Fibroblast of lung (primary cell): ENCODE measurements around the gene TBC1D23. TPM values are rescaled to one million over a fixed set of nuclear protein-coding genes. Genes with fewer than 3 reads are reported as not detected.

Experiments used
- DNase-seq, 2 donors: peaks; one replicate each; pipeline versions ENCODE4 v3.0.0 to v3.0.0-alpha.2; 2010; ENCODE audit warnings: low read depth in 2 of 2
- H2AFZ ChIP-seq: 2 replicates; pipeline ENCODE4 v1.5.1; 2012; ENCODE audit warnings: low read length, control low read depth, inconsistent platforms
- H3K27ac ChIP-seq: 2 replicates; pipeline ENCODE4 v1.5.1; 2011; ENCODE audit warnings: low read length, control low read depth; ENCODE audit not compliant: insufficient read depth
- H3K27me3 ChIP-seq: 2 replicates; pipeline ENCODE4 v1.5.1; 2011; ENCODE audit warnings: mild to moderate bottlenecking, low read length; ENCODE audit not compliant: control insufficient read depth, insufficient read depth
- H3K36me3 ChIP-seq: 2 replicates; pipeline ENCODE4 v1.5.1; 2011; ENCODE audit warnings: low read length; ENCODE audit not compliant: control insufficient read depth, insufficient read depth
- H3K4me1 ChIP-seq: 2 replicates; pipeline ENCODE4 v1.5.1; 2011; ENCODE audit warnings: low read length; ENCODE audit not compliant: control insufficient read depth, insufficient read depth; ENCODE audit errors: extremely low read depth
- H3K4me2 ChIP-seq: 2 replicates; pipeline ENCODE4 v1.5.1; 2011; ENCODE audit warnings: low read length, control low read depth; ENCODE audit not compliant: insufficient read depth; ENCODE audit errors: extremely low read depth
- H3K4me3 ChIP-seq, 4 experiments: fragments of 200-600 bp in 1 of 4; sonication (generic) in 1 of 4; replicated peaks in 1 of 4; 2 replicates each; pipeline ENCODE4 v1.5.1; 2011 to 2016; ENCODE audit warnings: low read length in 4 of 4, low read depth in 3 of 4, mild to moderate bottlenecking in 3 of 4, control low read depth in 2 of 4, inconsistent platforms in 1 of 4, mixed read lengths in 1 of 4; ENCODE audit not compliant: insufficient read depth in 1 of 4; ENCODE audit errors: control extremely low read depth in 1 of 4
- H3K79me2 ChIP-seq: 2 replicates; pipeline ENCODE4 v1.5.1; 2012; ENCODE audit warnings: mild to moderate bottlenecking, low read length, inconsistent platforms; ENCODE audit not compliant: control insufficient read depth, insufficient read depth
- H3K9ac ChIP-seq: 2 replicates; pipeline ENCODE4 v1.5.1; 2011; ENCODE audit warnings: mild to moderate bottlenecking, low read length, control low read depth; ENCODE audit not compliant: insufficient read depth
- H3K9me3 ChIP-seq: 2 replicates; pipeline ENCODE4 v1.5.1; 2012; ENCODE audit warnings: low read depth, low read length; ENCODE audit not compliant: control insufficient read depth, insufficient read depth
- H4K20me1 ChIP-seq: 2 replicates; pipeline ENCODE4 v1.5.1; 2011; ENCODE audit warnings: low read length; ENCODE audit not compliant: control insufficient read depth, insufficient read depth; ENCODE audit errors: extremely low read depth
- CTCF ChIP-seq, 2 donors: IDR thresholded peaks in 1 of 2; conservative IDR thresholded peaks in 1 of 2; 1 replicate in 1 of 2; 2 replicates in 1 of 2; pipeline ENCODE4 v1.5.1; 2011 to 2012; ENCODE audit warnings: low read length in 2 of 2, control low read depth in 1 of 2, inconsistent platforms in 1 of 2, low read depth in 1 of 2, mild to moderate bottlenecking in 1 of 2
- EZH2 ChIP-seq: IDR thresholded peaks from 2 replicates; pipeline ENCODE4 v1.5.1; 2012; ENCODE audit warnings: low read length, control low read depth, mild to moderate bottlenecking; ENCODE audit errors: missing control alignments
- polyA plus RNA-seq, 2 donors: library from polyadenylated mRNA; depleted of rRNA in 1 of 2; stranded (reverse) in 1 of 2; unstranded in 1 of 2; fragments of >200 nt; gene quantifications; 2 replicates each; pipeline ENCODE4 v1.2.1, GENCODE V29; 2011 to 2012; ENCODE audit warnings: missing spikeins in 1 of 2
- total RNA-seq: library from RNA; depleted of rRNA; stranded (reverse); fragments of >200 nt; gene quantifications from 2 replicates; pipeline ENCODE4 v1.2.1, GENCODE V29; 2014

Gene TBC1D23
- total and polyA plus RNA-seq, 2 donors (not counting 1 experiment from before 2014, with no cell fraction given), result 54.9 to 121 TPM

- no peak overlapping the region for H3K4me3 ChIP-seq
- H2AFZ ChIP-seq, result no peak overlapping the region
- DNase-seq, result no peak
- no peaks in the 10 kb centered on the region for H3K4me1 ChIP-seq
- no peaks in the 10 kb centered on the region for H4K20me1 ChIP-seq
- H3K4me2 ChIP-seq, result no peak overlapping the region
- no peak overlapping the region for H3K27ac ChIP-seq
- H3K9me3 ChIP-seq, result no peaks in the 10 kb centered on the region
- no peaks in the 10 kb centered on the region for H3K27me3 ChIP-seq
- H3K36me3 ChIP-seq, result peaks cover 8% of the 10 kb centered on the region
- H3K79me2 ChIP-seq, result no peaks in the 10 kb centered on the region
- no peak for TF ChIP-seq CTCF (conservative IDR thresholded peaks at IDR 0.05 in 1 of 2, IDR thresholded peaks at IDR 0.05 in 1 of 2; ENCODE audit: low read depth in 1 of 2, low read length in 2 of 2)
- no peak for TF ChIP-seq EZH2
- H3K9ac ChIP-seq, result no peak overlapping the region
These were observed 105.6 kb downstream of the TBC1D23 start for GRCh38 chr3:100366424-100366823.

- Histone ChIP-seq H4K20me1 (no peaks in the 10 kb centered on the region), H3K79me2 (no peaks in the 10 kb centered on the region), H3K4me2 (no peak overlapping the region), H3K9ac (no peak overlapping the region), H3K4me3 (no peak overlapping the region), H3K27me3 (no peaks in the 10 kb centered on the region), H3K27ac (no peak overlapping the region), H3K4me1 (no peaks in the 10 kb centered on the region), H3K9me3 (no peaks in the 10 kb centered on the region), H3K36me3 (peaks cover 15% of the 10 kb centered on the region), H2AFZ (no peak overlapping the region)
- TF ChIP-seq CTCF (conservative IDR thresholded peaks at IDR 0.05 in 1 of 2, IDR thresholded peaks at IDR 0.05 in 1 of 2; ENCODE audit: low read depth in 1 of 2, low read length in 2 of 2) (no peak), EZH2 (no peak)
- DNase-seq, result peak in 1 of 2 donors; percentile 22
These were observed 107.6 kb downstream of the TBC1D23 start for GRCh38 chr3:100368441-100368840.

GRCh38 chr3:100370756-100371155 lies 110.0 kb downstream of the TBC1D23 start:
- no peak overlapping the region for H3K4me2 ChIP-seq
- H3K79me2 ChIP-seq, result no peaks in the 10 kb centered on the region
- no peaks in the 10 kb centered on the region for H4K20me1 ChIP-seq
- H3K4me3 ChIP-seq, result no peak overlapping the region
- H3K27me3 ChIP-seq, result no peaks in the 10 kb centered on the region
- H3K36me3 ChIP-seq, result peaks cover 11% of the 10 kb centered on the region
- H3K9ac ChIP-seq, result no peak overlapping the region
- no peaks in the 10 kb centered on the region for H3K9me3 ChIP-seq
- no peak for DNase-seq
- no peak overlapping the region for H2AFZ ChIP-seq
- no peak overlapping the region for H3K27ac ChIP-seq
- TF ChIP-seq EZH2, result no peak
- no peak for TF ChIP-seq CTCF (conservative IDR thresholded peaks at IDR 0.05 in 1 of 2, IDR thresholded peaks at IDR 0.05 in 1 of 2; ENCODE audit: low read depth in 1 of 2, low read length in 2 of 2)
- no peaks in the 10 kb centered on the region for H3K4me1 ChIP-seq
